GM12875 (cell line): ENCODE measurements around the gene PCNX2.

Experiments
- H3K4me3 ChIP-seq: one replicate; pipeline ENCODE4 v1.5.1; 2011; ENCODE audit warnings: low read depth, low read length, control low read depth
- CTCF ChIP-seq: IDR thresholded peaks from 2 replicates; pipeline ENCODE4 v1.5.1; 2011; ENCODE audit warnings: low read depth, mild to moderate bottlenecking, control low read depth, inconsistent platforms, low read length, moderate library complexity, borderline replicate concordance; ENCODE audit not compliant: insufficient read depth

The PCNX2 gene

GRCh38 chr1:232980355-232980978 is 315.1 kb downstream of the PCNX2 start:
- no peak for TF ChIP-seq CTCF

GRCh38 chr1:232979558-232979957 is 316.0 kb downstream of the PCNX2 start:
- H3K4me3 ChIP-seq = no peak overlapping the region
- no peak for TF ChIP-seq CTCF

More at GRCh38 chr1:232980355-232980978, 315.1 kb downstream of the PCNX2 start:
- no peak overlapping the region for H3K4me3 ChIP-seq

GRCh38 chr1:232978815-232979214 is 316.7 kb downstream of the PCNX2 start:
- no peak overlapping the region for H3K4me3 ChIP-seq
- TF ChIP-seq CTCF = no peak

GRCh38 chr1:232978091-232978634 is 317.4 kb downstream of the PCNX2 start:
- H3K4me3 ChIP-seq = no peak overlapping the region
- TF ChIP-seq CTCF = no peak

GRCh38 chr1:232974971-232975370 is 320.6 kb downstream of the PCNX2 start:
- H3K4me3 ChIP-seq = no peak overlapping the region
- TF ChIP-seq CTCF = no peak

GRCh38 chr1:232973652-232974611 is 321.6 kb downstream of the PCNX2 start:
- no peak overlapping the region for H3K4me3 ChIP-seq
- TF ChIP-seq CTCF = no peak
